Measurements from ENCODE around the gene ZNF430. TPM values are rescaled to one million over a fixed set of nuclear protein-coding genes. Genes with fewer than 3 reads are reported as not detected.
A peak's percentile ranks its signal among the peaks of the same experiment; 100 is the strongest.

The ZNF430 gene
- total RNA-seq, 1 donor from 2014 or later, result 3.1 TPM

GRCh38 chr19:21082011-21082975, 61.8 kb downstream of the ZNF430 start, which contains the start of gene ZNF714:
Gene ZNF714 (plus strand): TSS chr19:21082203. CDS start chr19:21098269, 16,066 bp downstream.
- no peaks in the 10 kb centered on the region for H3K9me3 ChIP-seq (replicated peaks)
- intact Hi-C loops (cut with micrococcal nuclease), result no loop called here
- peak; percentile 81 for DNase-seq
- peaks cover 2% of the 10 kb centered on the region for H3K36me3 ChIP-seq
- TF ChIP-seq CTCF (IDR thresholded peaks at IDR 0.05; ENCODE audit: borderline replicate concordance), result no peak
- peak within 1 kb of the TSS; percentile 64 for H3K27ac ChIP-seq (replicated peaks)
- peaks cover 8% of the 10 kb centered on the region for H3K4me1 ChIP-seq
- peak within 1 kb of the TSS; percentile 73 for H3K4me3 ChIP-seq
- no peaks in the 10 kb centered on the region for H3K27me3 ChIP-seq (ENCODE audit: low read depth)

- TF ChIP-seq CTCF (IDR thresholded peaks at IDR 0.05; ENCODE audit: borderline replicate concordance), result no peak
- Histone ChIP-seq H3K27me3 (ENCODE audit: low read depth) (no peaks in the 10 kb centered on the region), H3K9me3 (replicated peaks) (no peaks in the 10 kb centered on the region), H3K27ac (replicated peaks) (no peak overlapping the region), H3K36me3 (no peaks in the 10 kb centered on the region), H3K4me1 (peaks cover 8% of the 10 kb centered on the region), H3K4me3 (no peak overlapping the region)
- intact Hi-C loops (cut with micrococcal nuclease), result no loop called here
- DNase-seq, result no peak
Measured at GRCh38 chr19:21084343-21084742, 63.9 kb downstream of the ZNF430 start.

GRCh38 chr19:21087871-21088270, 67.4 kb downstream of the ZNF430 start:
- no peaks in the 10 kb centered on the region for H3K36me3 ChIP-seq
- DNase-seq, result no peak
- H3K4me1 ChIP-seq, result peaks cover 8% of the 10 kb centered on the region
- no peak for TF ChIP-seq CTCF (IDR thresholded peaks at IDR 0.05; ENCODE audit: borderline replicate concordance)
- no peak overlapping the region for H3K27ac ChIP-seq (replicated peaks)
- intact Hi-C loops (cut with micrococcal nuclease), result no loop called here
- no peaks in the 10 kb centered on the region for H3K9me3 ChIP-seq (replicated peaks)
- no peak overlapping the region for H3K4me3 ChIP-seq
- no peaks in the 10 kb centered on the region for H3K27me3 ChIP-seq (ENCODE audit: low read depth)

GRCh38 chr19:21092109-21092508, 71.7 kb downstream of the ZNF430 start:
- Histone ChIP-seq H3K27ac (replicated peaks) (no peak overlapping the region), H3K4me1 (peaks cover 4% of the 10 kb centered on the region), H3K27me3 (ENCODE audit: low read depth) (no peaks in the 10 kb centered on the region), H3K9me3 (replicated peaks) (no peaks in the 10 kb centered on the region), H3K36me3 (no peaks in the 10 kb centered on the region), H3K4me3 (no peak overlapping the region)
- intact Hi-C loops (cut with micrococcal nuclease), result no loop called here
- DNase-seq, result no peak
- TF ChIP-seq CTCF (IDR thresholded peaks at IDR 0.05; ENCODE audit: borderline replicate concordance), result no peak

GRCh38 chr19:21094347-21095025, 74.0 kb downstream of the ZNF430 start:
- Histone ChIP-seq H3K27ac (replicated peaks) (no peak overlapping the region), H3K9me3 (replicated peaks) (no peaks in the 10 kb centered on the region), H3K4me1 (peaks cover 4% of the 10 kb centered on the region), H3K36me3 (peaks cover 5% of the 10 kb centered on the region), H3K27me3 (ENCODE audit: low read depth) (no peaks in the 10 kb centered on the region), H3K4me3 (no peak overlapping the region)
- DNase-seq, result no peak
- no peak for TF ChIP-seq CTCF (IDR thresholded peaks at IDR 0.05; ENCODE audit: borderline replicate concordance)
- intact Hi-C loops (cut with micrococcal nuclease), result no loop called here
